COLO668 (cell line): ENCODE results near the gene LPCAT1.

Experiments used
- DNase-seq: peaks from one replicate; lab custom pipeline; 2025; ENCODE audit not compliant: unreplicated experiment; lab: John Stamatoyannopoulos, UW

LPCAT1 gene

GRCh38 chr5:1555011-1555807 is 31.4 kb upstream of the LPCAT1 start:
- peak; percentile 95 for DNase-seq

GRCh38 chr5:1554410-1554967 is 30.7 kb upstream of the LPCAT1 start:
- DNase-seq, result no peak

- no peak for DNase-seq
Measured at GRCh38 chr5:1553539-1554409, 30.0 kb upstream of the LPCAT1 start.

- no peak for DNase-seq
Measured at GRCh38 chr5:1552521-1553255, 28.9 kb upstream of the LPCAT1 start.

- no peak for DNase-seq
Measured at GRCh38 chr5:1551426-1552301, 27.9 kb upstream of the LPCAT1 start.

- DNase-seq, result no peak
Measured at GRCh38 chr5:1550287-1551076, 26.7 kb upstream of the LPCAT1 start.

GRCh38 chr5:1549475-1550030 is 25.8 kb upstream of the LPCAT1 start:
- DNase-seq, result no peak

GRCh38 chr5:1548702-1549474 is 25.1 kb upstream of the LPCAT1 start:
- DNase-seq, result no peak

GRCh38 chr5:1547655-1548054 is 23.9 kb upstream of the LPCAT1 start:
- DNase-seq, result no peak

GRCh38 chr5:1547236-1547635 is 23.5 kb upstream of the LPCAT1 start:
- no peak for DNase-seq

GRCh38 chr5:1546556-1546955 is 22.8 kb upstream of the LPCAT1 start:
- no peak for DNase-seq

- DNase-seq, result peak; percentile 85
Measured at GRCh38 chr5:1545805-1546355, 22.1 kb upstream of the LPCAT1 start.

GRCh38 chr5:1545126-1545804 is 21.5 kb upstream of the LPCAT1 start:
- no peak for DNase-seq

GRCh38 chr5:1544294-1544961 is 20.7 kb upstream of the LPCAT1 start:
- DNase-seq, result no peak

GRCh38 chr5:1543398-1544293 is 19.9 kb upstream of the LPCAT1 start:
- no peak for DNase-seq

GRCh38 chr5:1542781-1543180 is 19.0 kb upstream of the LPCAT1 start:
- no peak for DNase-seq
